T1000 (cell line): Measurements from ENCODE around the gene BAK1.

ENCODE experiments used
- DNase-seq: peaks from one replicate; lab custom pipeline; 2025; ENCODE audit warnings: mixed read lengths; lab: John Stamatoyannopoulos, UW

BAK1 gene

DNA sequence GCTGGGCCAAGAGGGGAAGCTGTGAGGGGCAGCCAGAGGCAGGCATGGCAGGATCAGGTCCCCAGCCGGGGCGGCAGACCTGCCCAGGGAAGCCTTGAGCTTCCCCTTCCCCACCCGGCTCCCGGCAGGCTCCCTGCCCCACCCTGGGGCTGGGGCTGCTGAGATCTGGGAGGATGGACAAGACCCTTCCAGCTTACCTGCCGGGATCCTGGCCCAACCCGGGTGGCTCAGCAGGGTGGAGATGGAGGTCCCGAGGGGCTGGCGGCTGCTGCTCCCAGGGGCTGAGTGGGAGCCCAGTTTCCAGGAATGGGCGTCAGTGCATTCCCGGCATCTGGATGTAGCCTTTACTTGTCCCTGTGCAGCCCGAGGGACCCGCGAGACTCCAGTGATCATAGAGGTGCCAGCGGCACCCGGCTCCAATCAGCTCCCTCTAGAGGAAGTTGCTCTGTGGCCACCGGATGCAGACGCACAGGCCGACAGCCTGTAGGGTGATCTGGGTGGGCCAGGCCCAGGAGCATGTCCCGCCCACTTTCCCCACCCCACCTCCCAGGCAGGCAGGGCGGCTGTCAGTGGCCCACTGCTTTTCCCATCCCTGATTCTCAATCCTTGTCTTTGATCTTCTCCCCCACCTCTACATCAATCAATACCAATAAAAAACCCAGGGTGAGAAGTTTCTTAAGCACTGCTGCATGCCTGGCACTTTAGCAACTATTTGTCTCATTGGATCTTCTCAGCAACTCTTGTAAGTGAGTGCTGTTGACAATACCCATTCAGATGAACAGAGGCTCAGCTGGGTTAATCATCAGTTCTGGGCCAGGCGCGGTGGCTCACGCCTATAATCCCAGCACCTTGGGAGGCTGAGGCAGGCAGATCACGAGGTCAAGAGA lies at the start of gene BAK1:
BAK1 (minus strand) TSS at position 449 of the 887 bp plus-strand sequence. CDS start 2,672 bp downstream, outside the sequence.
- DNase-seq = peak; percentile 78

DNA sequence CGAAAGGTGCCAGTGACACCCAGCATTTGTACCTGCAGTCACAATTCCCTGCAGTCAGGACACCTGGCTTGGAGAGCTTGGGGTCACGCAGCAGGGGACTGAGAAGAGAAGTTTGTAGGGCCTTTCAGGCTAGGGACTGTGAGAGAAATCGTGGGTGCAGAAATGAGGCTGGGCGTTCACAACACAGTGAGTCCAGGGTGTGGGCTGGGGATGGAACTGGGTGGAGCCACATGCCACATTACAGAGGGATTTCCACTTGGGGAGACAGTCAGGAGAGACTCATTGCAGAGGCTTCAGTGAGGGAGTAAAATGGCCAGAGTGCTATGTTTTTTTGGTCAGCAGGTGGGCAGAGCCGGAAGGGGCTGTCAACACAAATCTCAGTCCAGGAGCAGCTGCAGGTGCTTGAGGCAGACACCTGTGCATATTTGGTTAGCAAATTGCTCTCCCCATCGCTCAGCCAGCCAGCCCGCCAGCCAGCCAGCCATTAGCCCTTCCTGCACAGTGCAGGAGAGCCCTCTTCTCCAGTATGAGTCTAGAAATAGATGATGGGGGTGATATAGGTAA lies 48.4 kb upstream of the BAK1 start:
- no peak for DNase-seq

- no peak for DNase-seq
Observed at GRCh38 chr6:33627876-33628275, 47.8 kb upstream of the BAK1 start.

DNA sequence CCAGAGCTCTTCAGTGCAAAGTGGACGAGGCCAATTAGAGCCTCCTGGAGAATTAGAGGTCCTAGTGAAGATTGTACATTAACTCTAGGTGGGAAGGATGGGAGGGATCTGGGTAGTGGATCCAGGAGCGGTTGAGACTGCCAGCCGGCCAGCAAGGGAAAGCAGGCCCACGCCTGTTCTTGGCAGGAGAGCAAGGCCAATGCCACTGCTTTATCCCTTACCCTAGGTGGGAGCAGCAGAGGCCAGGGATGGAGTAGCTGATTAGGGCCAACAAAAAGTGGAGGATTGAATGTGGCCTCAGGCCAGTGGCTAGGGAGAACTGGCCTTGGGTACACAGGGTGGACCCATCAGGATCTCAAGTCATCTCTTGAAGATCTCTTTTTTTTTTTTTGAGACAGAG lies 44.8 kb upstream of the BAK1 start:
- DNase-seq = no peak

- DNase-seq = no peak
Observed at GRCh38 chr6:33623895-33624381, 43.9 kb upstream of the BAK1 start.

DNA sequence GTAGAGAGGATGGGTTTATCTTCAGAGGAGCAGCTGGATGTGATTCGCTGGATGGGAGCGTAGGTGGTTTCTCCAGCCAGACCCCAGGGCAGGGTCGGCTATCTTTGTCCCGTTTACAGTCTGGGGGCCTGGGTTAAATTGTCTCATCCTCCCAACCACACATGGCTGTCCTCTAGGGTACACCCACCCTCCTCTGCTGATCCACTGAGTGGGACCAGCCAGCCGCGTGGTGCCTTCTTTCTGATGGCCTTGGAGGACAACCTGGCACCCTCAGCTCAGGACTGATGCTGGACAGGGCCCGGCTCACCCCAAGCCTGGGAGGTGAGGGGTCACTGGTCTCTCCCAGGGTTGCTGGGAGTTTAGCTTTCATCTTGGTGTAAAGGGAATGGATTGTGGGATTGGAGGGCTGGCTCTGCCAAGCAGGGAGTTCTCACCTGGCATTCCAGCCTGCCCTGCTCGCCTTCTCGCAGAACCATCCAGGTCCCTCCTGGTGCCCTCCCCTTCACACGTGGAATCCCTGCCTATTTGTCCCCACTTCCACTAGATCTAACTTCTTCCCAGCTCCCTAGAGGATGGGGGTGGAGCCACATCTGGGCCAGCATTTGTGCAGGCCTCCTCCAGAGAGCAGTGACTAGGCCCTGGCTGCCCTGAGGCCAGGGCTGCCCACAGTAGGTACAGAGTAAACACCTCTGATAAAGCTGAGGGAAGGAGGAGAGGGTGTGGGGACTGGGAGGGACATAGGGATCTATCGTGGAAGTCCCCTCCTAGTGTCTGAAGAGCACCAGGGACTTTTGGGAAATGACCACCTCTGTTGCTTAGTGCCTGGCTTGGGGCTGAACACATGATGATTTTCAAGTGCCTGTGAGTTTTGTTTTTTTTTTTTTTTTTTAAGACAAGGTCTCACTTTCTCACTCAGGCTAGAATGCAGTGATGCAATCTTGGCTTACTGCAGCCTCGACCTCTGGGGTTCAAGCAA lies 42.7 kb upstream of the BAK1 start:
- no peak for DNase-seq

DNA sequence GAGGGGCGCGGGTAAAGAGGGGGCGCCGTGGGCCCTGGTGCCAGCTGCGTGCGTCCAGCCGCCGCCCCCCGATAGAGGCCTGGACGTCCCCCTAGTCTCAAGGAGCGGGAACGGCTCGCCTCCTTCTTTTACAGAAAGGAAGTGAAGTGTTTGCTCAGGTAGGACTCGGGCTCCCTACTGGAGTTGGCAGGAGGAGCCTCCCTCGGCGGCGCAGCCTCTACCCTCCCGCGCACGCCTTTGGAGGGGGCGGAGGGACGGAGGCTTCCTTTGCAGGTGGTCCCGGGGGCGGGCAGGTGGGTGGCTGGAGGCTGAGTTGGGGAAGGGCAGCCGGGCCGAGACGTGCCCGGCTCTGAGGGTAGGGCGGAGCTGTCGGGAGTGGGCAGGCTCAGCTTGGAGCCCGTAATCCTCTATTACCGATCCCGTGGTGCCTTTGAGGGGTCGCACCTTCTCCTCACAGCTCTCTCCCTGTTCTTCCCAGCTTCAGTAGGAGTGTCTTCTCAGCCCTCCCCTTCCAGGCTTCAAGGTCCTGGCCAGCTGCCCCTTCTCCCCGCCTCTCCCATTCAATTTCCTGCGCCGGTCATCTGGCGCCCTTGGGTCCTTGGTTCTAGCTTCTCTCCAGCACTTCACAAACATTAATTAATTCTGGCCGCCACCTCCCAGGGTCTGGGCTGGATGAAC lies 41.8 kb upstream of the BAK1 start:
- DNase-seq = no peak

GRCh38 chr6:33620856-33621710 lies 41.0 kb upstream of the BAK1 start, which contains the start of gene ITPR3:
TSS of gene ITPR3 (plus strand) at chr6:33621322. CDS start at chr6:33621603, 281 bp downstream.
- DNase-seq = peak; percentile 44

DNA sequence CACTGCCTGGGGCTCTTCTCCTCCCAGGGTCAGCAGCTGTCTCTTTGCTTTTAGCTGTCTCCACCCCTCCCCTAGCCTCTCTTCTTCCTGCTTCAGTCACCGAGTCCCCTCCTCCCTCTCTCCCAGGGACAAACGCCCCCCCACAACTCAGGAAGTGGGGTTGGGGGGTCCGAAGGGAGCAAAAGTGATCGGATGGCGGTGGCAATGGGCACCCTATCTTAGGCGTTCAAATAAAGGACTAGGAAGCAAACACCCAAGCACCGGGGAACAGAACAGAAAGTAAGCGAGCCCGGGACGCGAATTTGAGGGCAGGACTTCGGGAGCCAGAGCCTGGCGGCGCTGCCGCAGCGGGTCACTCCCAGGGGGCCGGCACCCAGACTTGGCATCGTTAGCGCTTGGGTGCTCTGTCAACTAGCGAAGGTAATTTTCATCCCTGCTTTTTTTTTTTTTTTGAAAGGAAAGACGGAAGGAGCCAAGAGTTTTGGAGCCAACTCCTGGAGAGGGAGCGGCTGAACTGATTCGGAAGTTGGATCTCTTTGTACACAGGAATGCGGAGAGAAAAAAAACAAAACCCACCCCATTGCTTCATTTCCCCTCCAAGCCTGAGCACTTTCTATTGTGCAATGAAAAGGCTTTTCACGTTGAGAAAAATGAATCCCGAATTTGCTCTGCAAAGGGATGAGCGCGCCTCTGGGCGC lies 40.2 kb upstream of the BAK1 start:
- no peak for DNase-seq

- DNase-seq = no peak
Observed at GRCh38 chr6:33619166-33619840, 39.2 kb upstream of the BAK1 start.

GRCh38 chr6:33616913-33617312 lies 36.8 kb upstream of the BAK1 start:
- no peak for DNase-seq

GRCh38 chr6:33616113-33616512 lies 36.0 kb upstream of the BAK1 start:
- no peak for DNase-seq

GRCh38 chr6:33613795-33614168 lies 33.7 kb upstream of the BAK1 start:
- peak; percentile 85 for DNase-seq

GRCh38 chr6:33613146-33613794 lies 33.2 kb upstream of the BAK1 start:
- no peak for DNase-seq

- no peak for DNase-seq
Observed at GRCh38 chr6:33610779-33611732, 31.0 kb upstream of the BAK1 start.

GRCh38 chr6:33610067-33610466 lies 30.0 kb upstream of the BAK1 start:
- DNase-seq = no peak

DNA sequence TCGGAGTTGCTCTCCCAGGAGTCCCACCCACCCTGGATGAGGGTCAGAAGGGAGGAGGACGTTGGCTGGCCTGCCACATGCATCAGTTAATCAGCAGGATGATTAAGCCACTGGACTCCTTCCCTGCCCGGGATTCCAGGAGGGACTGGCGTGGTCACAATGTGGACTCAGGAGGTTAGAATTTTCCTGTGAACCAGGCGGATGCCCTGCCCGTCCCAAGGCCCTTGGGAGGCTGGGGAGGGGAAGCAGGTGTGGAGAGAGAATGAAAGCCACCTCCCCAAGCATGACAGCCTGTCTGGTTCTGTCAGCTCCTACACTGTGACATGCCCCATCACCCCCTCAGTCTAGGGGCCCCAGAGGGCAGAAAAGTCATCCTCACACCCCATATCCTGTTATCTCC lies 29.5 kb upstream of the BAK1 start:
- peak; percentile 30 for DNase-seq

DNA sequence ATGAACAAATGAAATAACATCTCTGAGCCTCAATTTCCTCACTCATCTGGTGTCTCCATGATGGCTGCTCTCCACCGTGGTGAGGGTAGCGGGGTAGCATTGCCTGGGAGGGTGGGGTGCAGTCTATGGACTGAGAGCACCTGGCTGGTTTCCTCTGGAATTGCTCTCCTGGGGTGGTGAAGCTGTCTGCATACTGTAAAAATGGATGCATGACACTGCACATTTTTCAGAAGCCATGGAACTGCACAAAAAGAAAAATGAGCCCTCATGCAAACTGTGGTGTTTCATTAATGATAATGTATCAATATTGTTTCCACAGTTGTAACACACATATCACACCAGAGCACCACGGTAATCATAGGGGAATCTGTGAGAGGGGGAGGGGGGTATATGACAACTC lies 28.9 kb upstream of the BAK1 start:
- no peak for DNase-seq
